Body of pancreas (tissue), 4 donors: ENCODE data around the gene ZNF595.

Experiments
- CTCF ChIP-seq, 7 experiments: fragments of 450-650 bp in 4 of 7; fragments of 200-600 bp in 3 of 7; sonication (generic) in 3 of 7; IDR thresholded peaks; one replicate each; pipeline ENCODE4 v1.5.1; 2016 to 2019; ENCODE audit warnings: antibody characterized with exemption in 7 of 7
- POLR2A ChIP-seq, 3 donors: fragments of 450-650 bp; IDR thresholded peaks; one replicate each; pipeline ENCODE4 v1.6.1; 2016; ENCODE audit warnings: antibody characterized with exemption in 3 of 3, mild to moderate bottlenecking in 2 of 3

GRCh38 chr4:99863-100262, 46.7 kb downstream of the ZNF595 start:
- TF ChIP-seq CTCF (IDR thresholded peaks at IDR 0.05) (no peak), POLR2A (IDR thresholded peaks at IDR 0.05) (no peak)
